DLD1 (cell line): ENCODE data around the gene FBLN1.

ENCODE experiments used
- in situ Hi-C: cut with HindIII; loops from 2 replicates; pipeline ENCODE4 v1.10.0; 2017; ENCODE audit warnings: low sequenced_read_pairs

The FBLN1 gene

GRCh38 chr22:45631841-45632238, 129.2 kb downstream of the FBLN1 start:
- in situ Hi-C loops = no loop called here

GRCh38 chr22:45632791-45633515, 130.3 kb downstream of the FBLN1 start:
- in situ Hi-C loops = no loop called here

GRCh38 chr22:45636683-45637082, 134.0 kb downstream of the FBLN1 start:
- in situ Hi-C loops = no loop called here

- in situ Hi-C loops = no loop called here
Observed at GRCh38 chr22:45638197-45638596, 135.5 kb downstream of the FBLN1 start.

- in situ Hi-C loops = no loop called here
Observed at GRCh38 chr22:45638834-45639746, 136.4 kb downstream of the FBLN1 start.

GRCh38 chr22:45639747-45640102, 137.0 kb downstream of the FBLN1 start:
- in situ Hi-C loops = loop anchor here (5.0 kb wide), 1 partner anchor 73 kb away; no protein-coding TSS in a partner anchor

- in situ Hi-C loops = loop anchor here (5.0 kb wide), 1 partner anchor 72 kb away; no protein-coding TSS in a partner anchor
Observed at GRCh38 chr22:45640291-45640940, 137.7 kb downstream of the FBLN1 start.

GRCh38 chr22:45640941-45641621, 138.4 kb downstream of the FBLN1 start:
- in situ Hi-C loops = loop anchor here (5.0 kb wide), 1 partner anchor 71 kb away; no protein-coding TSS in a partner anchor

GRCh38 chr22:45642986-45643385, 140.3 kb downstream of the FBLN1 start:
- in situ Hi-C loops = loop anchor here (5.0 kb wide), 1 partner anchor 69 kb away; no protein-coding TSS in a partner anchor

GRCh38 chr22:45644714-45645113, 142.0 kb downstream of the FBLN1 start:
- in situ Hi-C loops = loop anchor here (5.0 kb wide), 1 partner anchor 68 kb away; no protein-coding TSS in a partner anchor

GRCh38 chr22:45645150-45645525, 142.5 kb downstream of the FBLN1 start:
- in situ Hi-C loops = no loop called here

GRCh38 chr22:45645526-45646414, 143.1 kb downstream of the FBLN1 start:
- in situ Hi-C loops = no loop called here

GRCh38 chr22:45647532-45648225, 145.0 kb downstream of the FBLN1 start:
- in situ Hi-C loops = no loop called here

GRCh38 chr22:45648301-45649117, 145.8 kb downstream of the FBLN1 start:
- in situ Hi-C loops = no loop called here

GRCh38 chr22:45649809-45650208, 147.1 kb downstream of the FBLN1 start:
- in situ Hi-C loops = no loop called here

- in situ Hi-C loops = no loop called here
Observed at GRCh38 chr22:45650721-45651120, 148.0 kb downstream of the FBLN1 start.
